HG02588 (cell line): Measurements from ENCODE around the gene GATAD2B.
"Not testable (repeated sequence)": the region's sequence is repeated elsewhere in the genome, so short reads cannot be mapped to it uniquely, and the experiment has no call there.

Experiments
- ATAC-seq: cut with Tn5 transposase; IDR thresholded peaks from one replicate; pipeline ENCODE4 v1.9.1; 2021; ENCODE audit warnings: mild to moderate bottlenecking, moderate library complexity; ENCODE audit not compliant: unreplicated experiment

GATAD2B gene

DNA sequence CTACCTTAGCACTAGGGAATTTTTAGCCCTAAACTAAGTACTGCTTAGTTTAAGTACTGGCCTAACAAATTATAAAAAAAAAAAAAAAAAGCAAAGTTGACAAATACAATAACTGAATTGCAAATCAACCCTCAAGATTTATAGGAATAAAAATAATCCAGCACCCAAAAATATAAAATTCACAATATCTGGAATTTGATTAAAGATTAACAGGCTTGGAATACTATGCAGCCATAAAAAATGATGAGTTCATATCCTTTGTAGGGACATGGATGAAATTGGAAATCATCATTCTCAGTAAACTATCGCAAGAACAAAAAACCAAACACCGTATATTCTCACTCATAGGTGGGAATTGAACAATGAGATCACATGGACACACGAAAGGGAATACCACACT is 78.4 kb downstream of the GATAD2B start:
- ATAC-seq: not testable (repeated sequence)

DNA sequence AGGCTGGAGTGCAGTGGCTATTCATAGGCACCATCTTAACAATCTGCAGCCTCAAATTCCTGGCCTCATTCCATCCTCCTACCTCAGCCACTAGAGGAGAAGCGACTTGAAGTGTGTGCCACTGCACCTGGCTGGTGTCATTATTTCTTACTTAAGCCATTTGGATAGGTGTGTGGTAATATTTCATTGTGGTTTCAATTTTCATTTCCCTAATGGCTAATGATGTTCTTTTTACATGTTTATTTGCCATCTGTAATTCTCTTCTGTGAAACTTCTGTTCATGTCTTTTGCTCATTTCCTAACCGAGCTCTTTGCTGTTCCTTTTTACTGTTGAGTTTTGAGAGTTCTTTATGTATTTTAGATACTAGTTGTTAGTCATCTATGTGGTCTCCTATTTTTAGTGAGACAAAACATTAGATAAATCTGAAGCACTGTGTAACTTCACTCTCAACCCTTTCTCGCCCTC is 80.7 kb downstream of the GATAD2B start:
- ATAC-seq: no peak

- no peak for ATAC-seq
Observed at GRCh38 chr1:153841463-153841994, 81.2 kb downstream of the GATAD2B start.

GRCh38 chr1:153840774-153841173 is 82.0 kb downstream of the GATAD2B start:
- ATAC-seq: not testable (repeated sequence)

- ATAC-seq: not testable (repeated sequence)
Observed at GRCh38 chr1:153833968-153834367, 88.8 kb downstream of the GATAD2B start.

- no peak for ATAC-seq
Observed at GRCh38 chr1:153833171-153833570, 89.6 kb downstream of the GATAD2B start.

DNA sequence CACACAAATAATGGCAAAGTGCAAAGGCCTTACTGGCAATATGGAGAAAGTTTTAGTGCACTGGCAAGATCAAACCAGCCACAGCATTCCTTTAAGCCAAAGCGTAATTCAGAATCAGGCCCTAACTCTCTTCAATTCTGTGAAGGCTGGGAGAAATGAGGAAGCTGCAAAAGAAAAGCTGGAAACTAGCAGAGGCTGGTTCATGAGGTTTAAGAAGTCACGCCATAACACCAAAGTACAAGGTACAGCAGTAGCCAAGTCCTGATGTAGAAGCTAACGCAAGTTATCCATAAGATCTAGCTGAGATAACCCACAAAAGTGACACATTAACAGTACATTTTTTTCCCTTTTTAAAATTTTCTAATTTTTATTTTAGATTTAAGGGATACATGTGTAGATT is 90.5 kb downstream of the GATAD2B start:
- ATAC-seq: no peak

DNA sequence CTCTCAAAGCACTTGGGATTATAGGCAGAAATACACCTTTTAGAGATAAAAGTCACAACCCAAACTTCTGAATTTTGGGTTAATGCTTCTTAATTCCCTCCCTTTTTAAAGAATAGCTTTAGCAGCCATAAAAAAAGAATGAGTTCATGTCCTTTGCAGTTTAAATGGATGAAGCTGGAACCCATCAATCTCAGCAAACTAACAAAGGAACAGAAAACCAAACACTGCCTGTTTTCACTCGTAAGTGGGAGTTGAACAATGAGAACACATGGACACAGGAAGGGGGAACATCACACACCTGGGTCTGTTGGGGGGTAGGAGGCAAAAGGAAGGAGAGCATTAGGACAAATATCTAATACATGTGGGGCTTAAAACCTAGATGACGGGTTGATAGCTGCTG is 91.7 kb downstream of the GATAD2B start:
- ATAC-seq: no peak

DNA sequence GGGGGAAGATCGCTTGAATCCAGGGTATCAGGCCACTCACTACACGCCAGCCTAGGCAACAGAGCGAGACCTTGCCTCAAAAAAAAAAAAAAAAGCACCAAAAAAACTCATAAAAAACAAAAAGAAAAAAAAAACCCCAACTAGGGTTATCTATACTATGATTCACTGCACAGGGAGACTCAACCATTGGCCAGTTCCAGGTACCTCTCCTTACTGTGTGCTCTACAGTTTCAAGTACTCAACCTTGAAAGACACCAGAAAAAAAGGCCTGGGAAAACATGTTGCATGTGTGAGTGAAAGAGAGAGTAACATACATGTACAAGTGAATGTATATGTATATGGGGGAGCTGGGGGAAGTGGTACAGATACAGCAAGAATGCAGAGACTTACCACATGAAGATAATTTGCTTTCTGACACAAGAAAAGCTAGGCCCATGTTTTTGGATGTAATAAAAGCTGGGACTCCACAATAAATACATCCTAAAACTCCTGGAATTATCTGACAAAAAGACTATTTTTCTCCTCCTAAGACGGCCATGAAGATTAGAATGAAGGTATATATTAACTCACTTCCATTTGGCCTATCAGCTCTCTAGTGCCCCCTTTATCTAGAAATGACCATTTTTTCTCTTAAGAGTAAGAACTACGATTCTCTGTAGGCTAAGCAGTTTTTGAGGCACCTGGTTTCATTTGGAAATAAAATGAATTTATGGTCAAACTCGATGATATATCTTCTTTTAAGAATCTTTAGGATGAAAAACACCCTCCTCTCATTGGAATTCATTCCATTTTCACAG is 95.4 kb downstream of the GATAD2B start:
- ATAC-seq: no peak

GRCh38 chr1:153818876-153819275 is 103.9 kb downstream of the GATAD2B start:
- no peak for ATAC-seq

DNA sequence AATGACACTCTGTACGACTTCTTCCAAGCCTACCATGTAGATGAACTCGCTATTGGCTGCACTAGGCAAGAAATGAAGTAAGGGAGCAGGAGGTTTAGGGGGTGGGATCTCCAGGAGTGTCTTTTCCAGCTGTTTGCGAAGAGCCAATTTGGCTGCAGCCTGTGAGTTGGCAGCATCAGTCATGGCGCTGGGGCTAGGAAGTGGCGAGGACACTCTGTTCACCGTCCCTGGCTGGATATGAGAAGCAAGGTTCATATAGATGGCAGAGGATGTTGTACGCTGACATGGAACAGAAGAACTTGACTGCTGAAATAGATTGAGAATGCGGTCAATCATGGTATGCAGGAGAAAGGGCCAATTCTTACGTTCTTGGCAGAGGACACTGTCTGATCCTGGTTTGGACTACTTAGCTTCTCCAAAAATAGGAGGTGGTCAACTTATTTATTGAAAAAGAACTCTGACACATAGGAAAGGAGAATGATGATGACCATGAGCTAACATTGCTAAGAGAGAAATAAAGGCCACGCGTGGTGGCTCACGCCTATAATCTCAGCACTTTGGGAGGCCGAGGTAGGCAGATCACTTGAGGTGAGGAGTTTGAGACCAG is 106.4 kb downstream of the GATAD2B start:
- ATAC-seq: no peak

GRCh38 chr1:153805886-153806719 is 116.7 kb downstream of the GATAD2B start:
- ATAC-seq: peak; percentile 6

DNA sequence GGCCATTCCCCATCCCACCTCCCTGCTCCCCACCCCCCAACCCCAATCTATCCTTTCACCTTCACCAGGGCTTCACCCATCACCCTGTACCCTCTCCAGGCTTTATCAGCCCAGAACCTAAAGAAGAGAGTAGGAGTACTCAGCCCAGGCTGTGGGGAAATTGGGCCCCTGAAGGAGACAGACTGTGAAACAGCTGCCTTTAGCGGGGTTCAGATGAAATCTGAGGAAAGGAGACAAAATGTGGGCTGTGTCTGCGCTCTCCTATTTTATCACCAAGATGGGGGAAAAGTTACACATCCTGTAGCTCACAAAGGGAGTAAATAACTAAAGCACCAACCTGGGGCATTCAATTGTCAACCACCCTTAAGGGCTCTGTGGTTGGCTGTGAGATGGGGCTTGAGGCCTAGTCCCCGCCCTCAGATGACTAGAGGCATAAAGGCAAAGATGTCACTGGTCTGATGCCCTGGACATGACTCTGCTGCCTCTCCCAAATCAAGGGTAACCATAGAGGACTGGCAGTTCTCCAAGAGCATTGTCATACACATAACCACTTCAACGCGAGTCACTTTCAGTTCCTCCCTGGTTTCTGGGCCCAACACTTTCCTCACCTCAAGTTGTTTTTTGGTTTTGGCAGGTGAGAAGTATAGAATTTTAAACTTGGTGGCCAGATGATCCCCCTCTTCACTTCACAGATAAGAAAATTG is 117.6 kb downstream of the GATAD2B start:
- peak; percentile 90 for ATAC-seq

DNA sequence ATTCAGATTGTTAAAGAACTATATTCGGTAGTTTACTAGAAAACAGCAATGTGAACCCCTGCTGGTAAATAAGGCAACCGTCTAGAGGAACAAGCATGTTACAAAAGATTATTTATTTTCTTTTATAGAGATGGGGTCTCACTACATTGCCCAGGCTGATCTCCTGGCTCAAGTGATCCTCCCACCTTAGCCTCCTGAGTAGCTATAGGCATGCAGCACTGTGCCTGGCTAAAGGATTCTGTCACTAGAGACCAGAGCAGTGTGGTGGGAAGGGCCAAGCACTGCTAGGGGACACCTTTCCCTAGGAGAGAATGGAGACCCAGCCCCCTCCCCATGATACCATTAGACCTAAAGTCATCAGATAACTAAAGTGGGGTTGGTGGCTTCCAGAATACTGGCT is 118.7 kb downstream of the GATAD2B start:
- ATAC-seq: no peak

DNA sequence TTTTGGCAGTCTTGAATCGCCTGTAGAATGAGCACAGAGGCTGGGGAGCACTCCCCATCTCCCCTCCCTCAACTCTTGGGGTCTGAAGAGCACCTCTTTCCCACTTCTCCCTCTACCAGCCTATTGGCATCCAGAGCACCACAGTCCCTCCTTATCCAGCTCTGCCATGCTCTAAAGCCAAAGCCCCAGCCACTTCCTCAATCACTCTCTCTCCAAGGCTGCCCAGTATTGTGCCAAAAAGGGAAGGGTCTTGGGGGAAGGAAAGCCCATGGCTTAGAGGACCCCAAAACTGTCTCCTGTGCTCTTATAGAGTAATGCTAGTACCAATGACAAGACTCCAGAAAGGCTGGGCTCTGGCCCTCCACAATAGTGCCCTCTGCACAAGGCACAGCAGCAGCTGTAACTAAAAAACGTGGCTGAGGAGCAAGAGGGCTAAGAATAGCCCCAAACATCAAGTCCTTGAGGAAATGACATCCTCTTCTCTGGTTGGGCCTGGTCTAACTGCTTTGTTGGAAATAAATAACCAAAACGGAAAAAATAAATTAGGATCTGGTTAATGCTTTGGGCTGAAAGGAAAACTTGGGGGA is 119.2 kb downstream of the GATAD2B start:
- ATAC-seq: no peak

- ATAC-seq: no peak
Observed at GRCh38 chr1:153801786-153802697, 120.7 kb downstream of the GATAD2B start.

DNA sequence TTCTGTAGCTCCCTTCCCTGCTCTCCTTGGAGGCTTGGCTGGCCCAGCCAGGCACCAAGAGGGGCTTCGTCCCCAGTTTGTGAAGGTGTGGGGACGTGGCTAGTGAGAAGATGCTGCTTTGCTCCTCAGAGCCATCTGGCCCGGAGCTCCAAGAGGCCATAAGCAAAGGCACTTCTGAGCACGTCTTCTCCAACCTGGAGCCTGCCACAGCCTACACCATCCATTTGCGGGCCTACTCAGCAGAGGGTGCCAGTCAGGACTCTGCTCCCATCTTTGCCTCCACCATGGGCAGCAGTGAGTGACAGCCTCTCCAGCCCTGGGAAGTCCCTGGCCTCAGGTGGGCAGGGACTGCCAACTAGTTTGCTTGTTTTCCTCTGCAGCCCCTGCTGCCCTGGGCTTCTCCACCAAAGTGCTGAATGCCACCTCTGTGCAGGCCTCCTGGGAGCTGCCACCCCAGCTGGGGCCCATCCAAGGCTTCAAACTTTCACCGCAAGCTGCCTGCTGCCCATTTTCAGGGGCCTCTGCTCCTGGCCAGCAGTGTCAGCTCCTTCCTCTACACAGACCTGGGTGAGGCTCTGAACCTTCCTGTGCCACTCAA is 121.6 kb downstream of the GATAD2B start:
- ATAC-seq: no peak

DNA sequence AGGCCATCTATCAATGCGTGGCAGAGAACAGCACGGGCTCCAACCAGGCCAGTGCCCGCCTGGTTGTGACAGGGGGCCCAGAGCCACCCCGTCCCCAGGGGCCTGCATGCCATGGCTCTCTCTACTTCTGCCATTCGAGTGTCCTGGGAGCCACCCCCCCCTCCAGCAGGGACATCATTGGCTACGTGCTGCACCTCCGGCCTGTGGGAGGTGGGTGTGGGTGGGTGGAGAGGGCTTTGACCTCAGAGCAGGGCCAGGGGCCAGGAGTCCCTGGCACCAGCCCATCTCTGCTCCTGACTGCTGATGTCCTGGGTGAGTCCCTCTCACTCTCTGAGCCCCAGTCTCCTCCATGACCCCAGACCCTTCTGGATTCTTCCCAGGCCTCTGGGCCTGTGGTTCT is 122.3 kb downstream of the GATAD2B start:
- no peak for ATAC-seq
